ENCODE data around the gene PRKCE. TPM values are rescaled to one million over a fixed set of nuclear protein-coding genes. Genes with fewer than 3 reads are reported as not detected.
"Not testable (repeated sequence)": the region's sequence is repeated elsewhere in the genome, so short reads cannot be mapped to it uniquely, and the experiment has no call there.

Gene PRKCE
- total RNA-seq, 1 donor from 2014 or later: 39.6 TPM

DNA sequence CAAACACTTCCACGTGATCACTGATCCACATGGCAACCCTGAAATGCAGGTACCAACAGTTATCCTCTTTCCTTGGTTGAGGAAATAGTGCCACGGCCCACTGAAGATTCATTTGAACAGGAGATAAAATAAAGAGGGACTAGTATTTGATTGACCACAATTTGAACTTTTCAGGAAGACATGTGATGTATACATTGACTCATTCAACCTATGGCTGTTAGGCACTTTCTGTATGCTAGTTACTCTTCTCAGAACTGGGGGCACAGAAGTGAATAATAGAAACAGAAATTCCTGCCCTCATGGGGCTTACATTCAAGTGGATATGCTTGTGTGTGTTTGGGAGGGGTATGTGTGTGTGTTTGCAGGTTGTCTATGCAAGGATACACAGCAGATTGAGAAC is 199.6 kb downstream of the PRKCE start:
- no peak for DNase-seq (ENCODE audit: extremely low read depth, low read depth, low spot score)

DNA sequence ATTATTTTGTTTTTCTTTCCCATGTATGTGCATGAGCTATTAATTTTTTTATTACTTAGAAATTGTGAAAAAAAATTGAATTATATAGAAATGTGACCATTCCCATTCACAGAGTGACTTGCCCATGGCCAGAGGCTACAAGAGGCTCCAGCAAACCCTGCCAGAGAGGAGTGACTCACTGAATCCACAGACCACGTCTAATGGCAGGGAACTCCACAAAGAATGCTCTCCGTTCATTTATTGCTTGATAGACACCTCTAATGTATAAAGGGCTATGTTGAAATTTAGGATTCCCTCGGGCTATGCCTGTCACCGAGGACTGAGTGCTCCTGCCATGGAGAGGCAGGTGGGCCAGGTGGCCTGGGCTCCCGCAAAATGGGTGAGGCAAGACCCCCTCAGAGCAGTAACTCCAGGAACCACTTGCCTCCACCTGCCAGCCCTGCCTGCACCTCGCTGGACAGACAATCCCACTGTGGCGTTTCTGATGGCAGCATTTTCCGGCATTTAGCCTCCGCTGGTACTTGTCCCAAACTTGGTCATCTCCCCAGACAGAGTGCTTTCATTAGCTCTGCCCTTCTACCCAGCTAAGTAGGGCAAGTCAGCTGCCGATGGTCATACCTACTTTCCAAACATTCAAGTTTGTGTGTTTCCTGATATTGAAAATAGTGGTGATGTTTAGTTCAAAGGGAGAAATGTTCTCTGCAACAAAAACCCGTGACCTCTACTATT is 200.3 kb downstream of the PRKCE start:
- DNase-seq (ENCODE audit: extremely low read depth, low read depth, low spot score): no peak

DNA sequence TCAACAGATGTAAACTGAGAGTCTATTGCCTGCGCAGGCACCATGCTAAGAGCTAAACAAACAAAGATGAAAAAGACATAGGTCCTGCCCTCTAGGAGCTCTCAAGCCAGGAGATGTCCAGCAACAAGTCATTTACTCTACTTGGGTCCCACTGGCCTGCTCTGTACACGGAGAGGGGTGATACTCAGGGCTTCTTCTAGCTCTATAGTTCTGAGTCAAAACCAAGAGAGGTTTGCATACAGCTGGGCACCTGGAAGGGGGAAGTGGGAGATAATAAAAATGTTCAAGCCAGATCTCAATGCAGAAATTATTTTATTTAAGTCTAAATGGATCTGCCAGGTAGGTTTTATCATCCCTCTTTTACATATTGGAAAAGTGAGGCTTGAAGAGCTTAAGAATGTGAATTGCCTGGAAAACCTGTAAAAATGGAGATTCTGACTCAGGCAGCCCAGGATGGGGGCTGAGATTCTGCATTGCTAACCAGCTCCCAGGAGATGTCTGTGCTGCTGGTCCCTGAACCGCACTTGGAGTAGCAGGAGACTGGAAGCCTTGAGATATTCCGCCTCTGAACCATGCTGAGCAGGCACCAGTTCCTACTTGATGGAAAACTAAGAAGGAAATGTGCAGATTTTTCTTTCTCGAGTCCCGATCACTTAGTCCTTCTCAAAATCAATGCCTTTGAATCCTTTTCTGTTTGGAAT is 201.1 kb downstream of the PRKCE start:
- DNase-seq (ENCODE audit: extremely low read depth, low read depth, low spot score): no peak

- no peak for DNase-seq (ENCODE audit: extremely low read depth, low read depth, low spot score)
These were observed 203.9 kb downstream of the PRKCE start for GRCh38 chr2:45855374-45855773.

DNA sequence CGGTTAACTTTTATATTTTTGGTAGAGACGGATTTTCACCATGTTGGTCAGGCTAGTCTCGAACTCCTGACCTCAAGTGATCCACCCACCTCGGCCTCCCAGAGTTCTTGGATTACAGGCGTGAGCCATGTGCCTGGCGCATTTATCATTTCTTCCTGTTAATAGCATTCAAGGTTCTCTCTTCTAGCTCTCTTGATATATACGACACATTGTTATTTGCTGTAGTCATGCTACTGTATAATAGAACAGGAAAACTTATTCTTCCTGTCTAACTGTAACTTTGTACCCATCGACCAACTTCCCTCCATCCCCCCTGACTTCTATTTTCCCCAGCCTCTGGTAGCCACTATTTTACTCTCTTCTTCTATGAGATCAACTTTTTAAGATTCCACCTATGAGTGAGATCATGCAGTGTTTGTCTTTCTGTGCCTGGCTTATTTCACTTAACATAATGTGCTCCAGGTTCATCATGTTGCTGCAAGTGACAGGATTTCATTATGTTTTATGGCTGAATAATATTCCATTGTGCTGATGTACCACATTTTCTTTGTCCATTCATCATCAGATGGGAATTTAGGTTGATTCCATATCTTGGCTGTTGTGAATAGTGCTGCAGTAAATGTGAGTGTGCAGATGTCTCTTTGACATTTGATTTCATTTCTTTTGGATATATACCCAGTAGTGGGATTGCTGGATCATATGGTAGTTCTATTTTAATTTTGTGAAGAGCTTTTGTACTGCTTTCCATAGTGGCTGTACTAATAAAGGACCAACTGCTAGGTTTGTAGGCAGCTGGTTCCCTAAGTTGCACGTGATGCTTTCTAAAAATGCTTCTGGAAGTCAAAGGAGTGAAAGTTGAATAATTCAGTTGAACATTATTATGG is 205.2 kb downstream of the PRKCE start:
- no peak for DNase-seq (ENCODE audit: extremely low read depth, low read depth, low spot score)

- DNase-seq (ENCODE audit: extremely low read depth, low read depth, low spot score): no peak
These were observed 205.8 kb downstream of the PRKCE start for GRCh38 chr2:45857275-45857609.

DNA sequence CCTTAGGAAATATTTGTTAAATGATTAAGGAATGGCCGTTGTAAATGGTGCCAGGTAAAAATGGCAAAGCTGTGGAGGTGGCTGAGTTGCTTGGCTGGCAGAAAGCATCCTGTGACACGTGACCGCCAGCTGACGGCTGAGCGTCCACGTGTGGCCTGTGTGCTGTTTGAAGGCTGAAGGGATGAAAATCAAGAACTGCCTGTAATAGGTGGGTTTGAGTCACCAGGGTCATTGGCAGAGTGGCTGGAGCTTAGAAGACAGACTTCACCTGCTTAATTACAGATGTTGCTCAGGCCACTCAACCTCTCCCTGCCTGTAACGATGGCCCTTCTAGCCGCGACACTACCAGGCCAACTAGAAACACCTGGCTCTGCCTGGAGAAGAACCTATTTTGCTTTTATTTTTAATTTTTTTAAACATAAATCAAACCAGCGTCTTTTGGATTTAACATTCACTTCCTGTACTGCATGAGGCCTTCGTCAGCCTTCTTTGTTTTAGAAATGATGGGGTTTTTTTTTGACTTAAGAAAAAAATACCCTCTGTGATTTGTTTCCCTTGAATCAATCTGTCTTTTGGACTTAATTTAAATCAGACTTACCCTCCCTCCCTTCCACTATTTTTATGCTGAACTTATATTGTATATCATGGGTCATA is 206.5 kb downstream of the PRKCE start:
- DNase-seq (ENCODE audit: extremely low read depth, low read depth, low spot score): no peak

DNA sequence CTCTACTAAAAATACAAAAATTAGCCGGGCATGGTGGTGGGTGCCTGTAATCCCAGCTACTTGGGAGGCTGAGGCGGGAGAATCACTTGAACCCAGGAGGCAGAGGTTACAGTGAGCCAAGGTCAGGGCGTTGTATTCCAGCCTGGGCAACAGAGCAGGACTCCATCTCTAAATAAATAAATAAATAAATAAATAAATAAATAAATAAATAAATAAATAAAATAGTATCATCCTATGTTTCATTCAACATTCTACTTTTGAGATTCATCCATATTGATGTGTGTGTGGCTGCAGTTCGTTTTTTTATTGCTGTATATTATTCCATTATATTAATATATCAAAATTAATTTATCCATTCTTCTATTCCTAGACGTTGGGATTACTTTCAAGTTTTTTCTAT is 207.4 kb downstream of the PRKCE start:
- DNase-seq (ENCODE audit: extremely low read depth, low read depth, low spot score): not testable (repeated sequence)

DNA sequence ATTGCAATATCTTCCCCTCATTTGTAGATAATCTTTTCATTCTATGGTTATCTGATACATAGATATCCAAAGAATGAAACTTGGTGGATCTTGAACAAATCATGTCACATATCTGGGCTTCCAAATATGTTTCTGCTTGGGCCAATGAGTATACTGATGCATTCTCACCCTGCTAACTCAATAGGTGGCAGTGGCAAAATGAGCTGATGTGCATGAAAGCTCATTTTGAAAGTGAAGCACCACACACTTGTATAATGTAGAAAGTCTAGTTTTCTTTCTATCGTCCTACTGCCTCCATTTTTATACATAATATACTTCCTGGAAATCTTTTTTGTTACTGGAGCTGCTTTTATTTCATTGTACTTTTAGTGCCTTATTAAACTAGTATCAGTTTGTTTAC is 208.2 kb downstream of the PRKCE start:
- DNase-seq (ENCODE audit: extremely low read depth, low read depth, low spot score): no peak

DNA sequence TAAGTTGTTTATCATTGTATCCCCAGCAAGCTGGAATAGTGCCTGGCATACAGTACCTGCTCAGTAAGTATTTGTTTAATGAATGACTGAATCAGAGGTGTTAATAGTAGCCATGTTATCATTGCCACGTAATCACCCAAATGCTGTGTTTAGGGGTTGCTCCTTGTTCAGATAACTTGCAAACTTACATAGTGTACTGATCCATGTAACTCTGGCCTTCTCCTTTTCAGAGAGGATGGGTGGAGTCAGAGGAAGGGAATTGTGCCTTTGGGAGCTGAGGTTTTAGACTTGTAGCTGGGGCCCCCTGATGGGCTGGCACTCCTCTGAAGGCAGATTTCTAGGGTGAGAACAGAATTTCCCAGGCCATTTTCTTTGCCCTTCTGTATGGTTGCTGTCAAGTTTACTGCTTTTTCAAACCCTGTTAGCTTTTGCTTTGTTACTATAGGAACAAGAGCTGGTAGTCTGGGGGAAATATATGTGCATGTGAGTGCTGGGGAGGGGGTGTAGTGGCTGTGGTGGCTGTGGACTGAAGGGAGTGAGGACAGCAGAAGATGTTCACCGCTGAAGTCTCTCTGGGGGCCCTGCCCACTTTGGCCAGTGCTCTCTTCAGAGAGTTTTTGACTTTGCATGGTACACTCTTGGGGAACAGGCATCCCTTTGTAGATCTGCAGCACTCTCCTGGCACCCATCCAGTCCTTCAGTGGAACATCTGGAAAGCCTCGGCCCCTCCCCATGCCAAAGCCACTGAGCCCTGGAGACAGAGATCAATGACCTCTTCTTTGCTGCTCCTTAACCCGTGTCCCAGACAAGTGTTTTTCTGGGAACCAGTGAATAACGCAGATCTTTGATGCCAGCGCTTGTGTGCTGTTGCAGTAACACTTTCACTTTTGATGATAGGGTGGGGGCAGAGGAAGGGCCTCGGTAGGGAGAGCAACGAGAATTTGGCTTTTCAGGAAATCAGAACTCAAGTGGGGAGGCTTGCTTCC is 209.0 kb downstream of the PRKCE start:
- no peak for DNase-seq (ENCODE audit: extremely low read depth, low read depth, low spot score)

GRCh38 chr2:45862843-45863242 is 211.4 kb downstream of the PRKCE start:
- no peak for DNase-seq (ENCODE audit: extremely low read depth, low read depth, low spot score)

DNA sequence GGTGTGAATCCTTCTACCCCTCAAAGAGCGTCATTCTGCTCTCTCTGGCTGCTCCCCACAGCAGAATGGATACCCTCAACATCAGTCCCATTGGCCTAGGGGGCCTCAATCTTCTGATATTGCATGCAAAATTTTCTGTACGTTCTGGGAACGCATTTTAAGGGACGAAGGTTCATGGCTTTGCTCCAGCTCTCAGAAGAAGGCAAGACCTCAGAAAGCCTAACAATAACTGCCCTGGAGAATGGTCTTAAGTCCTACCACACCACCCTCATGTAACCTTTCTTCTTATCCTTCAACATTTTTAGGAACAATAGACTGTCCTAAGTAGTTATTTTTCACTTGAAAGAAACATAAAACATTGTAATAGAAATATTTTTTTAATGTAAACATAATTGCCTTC is 212.6 kb downstream of the PRKCE start:
- DNase-seq (ENCODE audit: extremely low read depth, low read depth, low spot score): no peak

DNA sequence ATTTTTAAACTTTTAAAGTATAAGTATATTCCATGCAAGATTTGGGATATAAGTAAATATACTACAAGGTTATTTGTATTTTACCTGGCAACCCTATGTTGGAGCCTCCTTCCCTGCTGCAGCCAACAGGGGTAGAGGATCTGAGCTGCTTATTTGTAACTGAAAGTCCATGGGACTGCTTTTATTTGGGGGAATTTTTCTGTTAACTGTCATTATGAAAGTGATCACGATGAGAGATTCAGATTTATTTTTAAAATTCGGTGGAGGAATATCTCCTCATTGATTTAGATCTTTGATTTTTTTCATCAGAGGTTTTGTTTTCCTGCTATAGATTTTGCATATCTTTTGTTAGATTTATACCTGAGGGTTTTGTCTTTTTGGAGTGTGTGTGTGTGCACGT is 215.9 kb downstream of the PRKCE start:
- no peak for DNase-seq (ENCODE audit: extremely low read depth, low read depth, low spot score)

GRCh38 chr2:45867800-45868199 is 216.3 kb downstream of the PRKCE start:
- no peak for DNase-seq (ENCODE audit: extremely low read depth, low read depth, low spot score)

DNA sequence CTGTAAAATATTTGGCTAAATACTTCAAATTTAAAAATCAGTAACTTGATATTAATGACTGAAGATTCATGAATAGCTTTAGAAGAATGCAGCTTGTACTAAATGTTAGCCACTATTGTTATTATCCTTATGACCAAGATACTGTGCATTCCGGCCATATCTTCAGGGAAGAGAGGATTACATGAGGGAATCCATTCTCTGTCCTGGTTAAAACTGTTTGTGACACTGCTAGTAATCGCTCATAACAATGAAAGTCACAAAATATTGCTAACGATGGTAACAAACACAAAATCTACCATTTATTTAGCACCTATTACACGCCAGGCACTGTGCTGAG is 217.7 kb downstream of the PRKCE start:
- no peak for DNase-seq (ENCODE audit: extremely low read depth, low read depth, low spot score)

GRCh38 chr2:45871025-45871424 is 219.6 kb downstream of the PRKCE start:
- no peak for DNase-seq (ENCODE audit: extremely low read depth, low read depth, low spot score)

- DNase-seq (ENCODE audit: extremely low read depth, low read depth, low spot score): no peak
These were observed 220.1 kb downstream of the PRKCE start for GRCh38 chr2:45871541-45871940.

DNA sequence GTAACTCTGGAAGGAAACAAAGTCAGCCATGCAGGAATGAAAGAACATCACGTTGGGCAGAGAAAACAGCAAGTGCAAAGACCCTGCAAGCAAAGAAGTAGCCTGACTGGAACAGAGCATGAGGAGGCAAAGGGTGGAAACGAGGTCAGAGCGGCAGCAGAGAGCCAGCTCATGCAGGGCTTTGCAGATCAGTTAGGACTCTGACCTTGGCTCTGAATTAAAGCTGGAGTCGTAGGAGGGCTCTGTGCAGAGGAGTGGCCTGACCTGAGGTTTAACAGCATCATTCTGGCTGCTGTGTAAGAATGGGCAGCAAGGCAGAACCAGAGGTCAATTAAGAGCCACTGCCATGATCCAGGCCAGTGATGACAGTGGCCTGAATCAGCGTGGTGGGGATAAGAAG is 220.7 kb downstream of the PRKCE start:
- no peak for DNase-seq (ENCODE audit: extremely low read depth, low read depth, low spot score)

DNA sequence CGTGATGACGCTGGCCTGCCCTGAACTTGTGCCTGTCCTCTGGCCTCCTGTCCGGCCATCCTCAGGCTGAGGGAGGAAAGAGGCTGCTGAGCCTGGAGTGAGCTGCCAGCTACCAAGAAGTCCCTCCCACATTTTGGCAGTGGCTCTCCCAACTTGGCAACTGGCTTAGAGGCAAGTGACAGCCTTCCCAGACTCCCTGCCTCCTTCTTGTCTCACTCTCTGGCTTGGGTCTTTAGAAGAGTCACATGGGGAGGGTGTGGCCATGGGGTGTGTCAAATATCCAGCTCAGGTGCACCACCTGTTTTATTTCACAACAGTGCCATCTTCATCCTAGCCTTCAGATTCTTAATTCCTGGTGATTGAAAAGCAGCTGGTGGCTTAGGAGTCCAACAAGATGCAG is 222.9 kb downstream of the PRKCE start:
- no peak for DNase-seq (ENCODE audit: extremely low read depth, low read depth, low spot score)

- DNase-seq (ENCODE audit: extremely low read depth, low read depth, low spot score): no peak
These were observed 225.1 kb downstream of the PRKCE start for GRCh38 chr2:45876611-45877010.
